ENCODE measurements around the gene OSBPL10.

DNA sequence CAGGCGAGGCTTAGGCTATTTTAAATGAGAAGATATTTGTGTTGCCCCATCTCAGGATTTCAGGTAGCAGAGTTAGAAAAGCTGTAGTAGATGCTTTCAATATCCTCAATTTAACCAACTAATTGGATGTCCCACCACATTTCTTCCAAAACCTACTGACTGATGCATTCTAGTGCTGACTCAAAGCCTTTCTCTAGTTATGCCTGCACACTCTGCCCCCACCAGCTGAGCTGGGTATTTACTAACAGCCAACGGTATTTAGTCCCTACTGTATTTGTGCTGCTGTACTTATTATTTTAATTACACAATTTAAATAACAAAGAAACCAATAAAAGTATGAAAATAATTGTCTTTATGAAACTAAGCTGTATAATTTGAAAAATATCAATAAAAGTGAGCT, 139.5 kb downstream of the OSBPL10 start:
- TF ChIP-seq BHLHE40 (IDR thresholded peaks at IDR 0.05; ENCODE audit: borderline replicate concordance): no peak
- no peak for TF ChIP-seq L3MBTL2 (conservative IDR thresholded peaks at IDR 0.05)
- no peak for TF ChIP-seq ZNF384 (IDR thresholded peaks at IDR 0.05)

Measured in HEK293T (cell line).